Neural progenitor cell (in vitro differentiated cells): Measurements from ENCODE around the gene THUMPD2. TPM values are rescaled to one million over a fixed set of nuclear protein-coding genes. Genes with fewer than 3 reads are reported as not detected.

Experiments used
- DNase-seq: peaks from one replicate; pipeline ENCODE4 v3.0.0-alpha.2; 2016; ENCODE audit warnings: low spot score
- H2AFZ ChIP-seq: fragments of 200-600 bp; sonication (generic); replicated peaks from 2 replicates; pipeline ENCODE4 v1.6.1; 2016; ENCODE audit warnings: antibody characterized with exemption
- H3F3A ChIP-seq: fragments of 200-600 bp; sonication (generic); 2 replicates; pipeline ENCODE4 v1.6.1; 2016; ENCODE audit warnings: antibody characterized with exemption, low read depth
- H3K27ac ChIP-seq: fragments of 200-600 bp; sonication (generic); 2 replicates; pipeline ENCODE4 v1.5.1; 2016; ENCODE audit warnings: mild to moderate bottlenecking
- H3K27me3 ChIP-seq: fragments of 200-600 bp; sonication (generic); 2 replicates; pipeline ENCODE4 v1.6.1; 2016; ENCODE audit warnings: mild to moderate bottlenecking, moderate library complexity
- H3K36me3 ChIP-seq: fragments of 200-600 bp; sonication (generic); 2 replicates; pipeline ENCODE4 v1.5.1; 2016
- H3K4me1 ChIP-seq: fragments of 200-600 bp; sonication (generic); 2 replicates; pipeline ENCODE4 v1.6.1; 2016; ENCODE audit warnings: mixed run types
- H3K4me2 ChIP-seq: fragments of 200-600 bp; sonication (generic); 2 replicates; pipeline ENCODE4 v1.6.1; 2016
- H3K4me3 ChIP-seq: fragments of 200-600 bp; sonication (generic); 2 replicates; pipeline ENCODE4 v1.5.1; 2016
- H3K79me2 ChIP-seq: fragments of 200-600 bp; sonication (generic); 2 replicates; pipeline ENCODE4 v1.6.1; 2016; ENCODE audit warnings: low read depth
- H3K9ac ChIP-seq: fragments of 200-600 bp; sonication (generic); 2 replicates; pipeline ENCODE4 v1.6.1; 2016
- H3K9me3 ChIP-seq: fragments of 200-600 bp; sonication (generic); 2 replicates; pipeline ENCODE4 v1.5.1; 2016; ENCODE audit warnings: low read depth
- H4K20me1 ChIP-seq: fragments of 200-600 bp; sonication (generic); 2 replicates; pipeline ENCODE4 v1.6.1; 2016; ENCODE audit warnings: low read depth
- H3K27ac Mint-ChIP-seq: 3 replicates; pipeline ENCODE4 v1.8.0; 2021; ENCODE audit warnings: mixed read lengths
- H3K27me3 Mint-ChIP-seq: 2 replicates; pipeline ENCODE4 v1.8.0; 2022; ENCODE audit warnings: low read depth, mild to moderate bottlenecking, inconsistent platforms, moderate library complexity, mixed read lengths; ENCODE audit not compliant: insufficient read depth
- H3K36me3 Mint-ChIP-seq: 3 replicates; pipeline ENCODE4 v1.8.0; 2021; ENCODE audit warnings: mixed read lengths
- H3K4me1 Mint-ChIP-seq: 3 replicates; pipeline ENCODE4 v1.8.0; 2021; ENCODE audit warnings: mixed read lengths
- H3K4me3 Mint-ChIP-seq: 3 replicates; pipeline ENCODE4 v1.8.0; 2021; ENCODE audit warnings: mild to moderate bottlenecking, moderate library complexity, mixed read lengths
- H3K9me3 Mint-ChIP-seq: 3 replicates; pipeline ENCODE4 v1.8.0; 2020; ENCODE audit warnings: mixed read lengths
- EZH2 ChIP-seq: fragments of 200-600 bp; sonication (generic); IDR thresholded peaks from 2 replicates; pipeline ENCODE4 v1.6.1; 2017; ENCODE audit warnings: antibody characterized with exemption, mild to moderate bottlenecking, moderate library complexity
- EZH2phosphoT487 ChIP-seq: fragments of 200-600 bp; sonication (generic); IDR thresholded peaks from 2 replicates; pipeline ENCODE4 v1.6.1; 2017; ENCODE audit warnings: antibody characterized with exemption
- total RNA-seq: library from RNA; depleted of rRNA; stranded (reverse); fragments of >200 nt; gene quantifications from 2 replicates; pipeline ENCODE4 v1.2.3, GENCODE V29; 2015; ENCODE audit warnings: low replicate concordance
- TF ChIP-seq, protein P1 (sequence below): fragments of 200-600 bp; sonication (generic); IDR thresholded peaks from 2 replicates; pipeline ENCODE4 v1.5.1; 2017; ENCODE audit warnings: antibody characterized with exemption, mild to moderate bottlenecking

THUMPD2 gene
- total RNA-seq, 1 donor from 2014 or later: 21.8 TPM

DNA sequence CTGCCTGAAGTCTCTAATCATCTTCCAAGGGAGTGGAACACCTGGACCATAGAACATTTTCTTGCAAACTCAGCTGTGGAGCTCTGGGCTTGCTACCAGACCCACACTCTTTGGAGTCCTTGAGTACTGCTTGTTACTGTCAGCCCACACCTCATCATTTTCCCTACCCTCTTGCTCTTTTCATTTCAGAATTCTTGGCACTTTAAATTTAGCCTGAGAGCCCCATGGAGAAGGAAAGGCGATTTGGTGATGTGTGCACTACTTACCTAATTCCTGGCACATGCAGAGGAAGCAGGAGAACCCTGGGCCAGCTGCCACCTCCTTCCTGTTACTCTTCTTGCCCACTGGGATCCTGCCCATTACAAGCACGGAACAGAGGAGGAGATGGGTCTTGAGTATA is 81.6 kb downstream of the THUMPD2 start:
- Histone ChIP-seq H2AFZ (no peak overlapping the region), H3K27ac (no peak overlapping the region), H3K4me1 (peaks cover 11% of the 10 kb centered on the region), H3K79me2 (no peaks in the 10 kb centered on the region), H3F3A (no peaks in the 10 kb centered on the region), H4K20me1 (no peaks in the 10 kb centered on the region), H3K4me3 (no peak overlapping the region), H3K9me3 (peaks cover 26% of the 10 kb centered on the region), H3K4me2 (no peak overlapping the region), H3K9ac (no peak overlapping the region), H3K36me3 (peaks cover 4% of the 10 kb centered on the region), H3K27me3 (no peaks in the 10 kb centered on the region)
- Mint-ChIP-seq H3K27ac (no peak overlapping the region), H3K4me3 (no peak overlapping the region), H3K36me3 (peaks cover 18% of the 10 kb centered on the region), H3K4me1 (peaks cover 22% of the 10 kb centered on the region), H3K27me3 (no peaks in the 10 kb centered on the region), H3K9me3 (peaks cover 32% of the 10 kb centered on the region)
- TF ChIP-seq, protein P1, sequence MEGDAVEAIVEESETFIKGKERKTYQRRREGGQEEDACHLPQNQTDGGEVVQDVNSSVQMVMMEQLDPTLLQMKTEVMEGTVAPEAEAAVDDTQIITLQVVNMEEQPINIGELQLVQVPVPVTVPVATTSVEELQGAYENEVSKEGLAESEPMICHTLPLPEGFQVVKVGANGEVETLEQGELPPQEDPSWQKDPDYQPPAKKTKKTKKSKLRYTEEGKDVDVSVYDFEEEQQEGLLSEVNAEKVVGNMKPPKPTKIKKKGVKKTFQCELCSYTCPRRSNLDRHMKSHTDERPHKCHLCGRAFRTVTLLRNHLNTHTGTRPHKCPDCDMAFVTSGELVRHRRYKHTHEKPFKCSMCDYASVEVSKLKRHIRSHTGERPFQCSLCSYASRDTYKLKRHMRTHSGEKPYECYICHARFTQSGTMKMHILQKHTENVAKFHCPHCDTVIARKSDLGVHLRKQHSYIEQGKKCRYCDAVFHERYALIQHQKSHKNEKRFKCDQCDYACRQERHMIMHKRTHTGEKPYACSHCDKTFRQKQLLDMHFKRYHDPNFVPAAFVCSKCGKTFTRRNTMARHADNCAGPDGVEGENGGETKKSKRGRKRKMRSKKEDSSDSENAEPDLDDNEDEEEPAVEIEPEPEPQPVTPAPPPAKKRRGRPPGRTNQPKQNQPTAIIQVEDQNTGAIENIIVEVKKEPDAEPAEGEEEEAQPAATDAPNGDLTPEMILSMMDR: no peak
- no peak for TF ChIP-seq EZH2
- TF ChIP-seq EZH2phosphoT487: no peak
- no peak for DNase-seq

DNA sequence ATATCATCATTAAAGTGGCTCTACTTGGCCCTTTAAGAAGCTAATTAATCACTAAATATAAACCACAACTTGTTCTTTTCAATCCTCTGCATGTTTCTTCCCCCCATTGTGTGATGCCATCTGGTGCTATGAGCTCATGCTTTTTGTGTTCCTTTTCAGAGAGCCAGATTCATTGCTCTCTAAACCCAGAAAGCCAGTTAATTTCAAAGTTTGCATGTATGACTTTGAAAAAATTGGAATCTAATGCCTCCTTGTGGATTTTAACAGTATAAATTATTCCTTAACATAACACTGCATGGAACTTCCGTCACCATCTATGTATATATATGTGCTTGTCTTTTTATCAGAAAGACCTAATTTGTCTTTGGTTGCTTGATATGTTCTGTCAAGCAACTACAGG is 82.2 kb downstream of the THUMPD2 start:
- H3K9ac ChIP-seq: no peak overlapping the region
- no peak overlapping the region for H3K4me3 ChIP-seq
- H4K20me1 ChIP-seq: no peaks in the 10 kb centered on the region
- H3F3A ChIP-seq: no peaks in the 10 kb centered on the region
- H3K4me3 Mint-ChIP-seq: no peak overlapping the region
- H3K36me3 Mint-ChIP-seq: peaks cover 20% of the 10 kb centered on the region
- H3K9me3 Mint-ChIP-seq: peaks cover 27% of the 10 kb centered on the region
- no peaks in the 10 kb centered on the region for H3K27me3 ChIP-seq
- H3K27ac ChIP-seq: no peak overlapping the region
- TF ChIP-seq, protein P1: no peak
- TF ChIP-seq EZH2 (no peak), EZH2phosphoT487 (no peak)
- H3K4me1 ChIP-seq: peaks cover 11% of the 10 kb centered on the region
- H3K27me3 Mint-ChIP-seq: no peaks in the 10 kb centered on the region
- no peaks in the 10 kb centered on the region for H3K79me2 ChIP-seq
- no peak overlapping the region for H3K4me2 ChIP-seq
- no peak overlapping the region for H2AFZ ChIP-seq
- H3K27ac Mint-ChIP-seq: no peak overlapping the region
- H3K9me3 ChIP-seq: peaks cover 23% of the 10 kb centered on the region
- H3K4me1 Mint-ChIP-seq: peaks cover 22% of the 10 kb centered on the region
- no peak for DNase-seq
- peaks cover 4% of the 10 kb centered on the region for H3K36me3 ChIP-seq

DNA sequence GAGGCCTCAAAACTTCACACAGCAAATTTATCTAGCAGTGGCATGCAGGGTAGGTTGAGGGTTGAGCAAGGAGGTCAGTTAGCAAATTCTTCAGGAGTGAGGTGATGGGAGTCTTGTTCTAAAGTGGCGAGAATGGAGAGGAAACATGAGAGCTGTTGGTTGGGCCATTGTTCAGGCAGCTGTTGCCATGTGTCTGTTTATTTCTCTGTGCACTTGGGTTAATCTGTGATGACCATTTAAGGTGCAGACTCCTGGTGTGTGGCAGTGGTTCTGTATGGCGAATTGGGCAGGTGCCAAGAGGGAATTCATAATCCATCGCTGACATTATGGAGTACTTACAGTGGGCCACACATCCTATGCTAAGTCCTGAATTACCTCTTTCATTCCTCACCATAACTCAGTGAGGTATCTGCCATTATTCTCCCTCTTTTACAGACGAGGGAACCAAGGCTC is 82.9 kb downstream of the THUMPD2 start:
- Histone ChIP-seq H3K4me3 (no peak overlapping the region), H3K27me3 (no peaks in the 10 kb centered on the region), H3K9me3 (peaks cover 16% of the 10 kb centered on the region), H3K9ac (no peak overlapping the region), H3K36me3 (peaks cover 4% of the 10 kb centered on the region), H3K4me2 (no peak overlapping the region), H3K4me1 (peaks cover 11% of the 10 kb centered on the region), H3F3A (no peaks in the 10 kb centered on the region), H3K79me2 (no peaks in the 10 kb centered on the region), H4K20me1 (no peaks in the 10 kb centered on the region), H2AFZ (no peak overlapping the region), H3K27ac (no peak overlapping the region)
- H3K27me3 Mint-ChIP-seq: no peaks in the 10 kb centered on the region
- peaks cover 22% of the 10 kb centered on the region for H3K4me1 Mint-ChIP-seq
- no peak for DNase-seq
- peaks cover 20% of the 10 kb centered on the region for H3K9me3 Mint-ChIP-seq
- no peak overlapping the region for H3K4me3 Mint-ChIP-seq
- TF ChIP-seq EZH2phosphoT487 (no peak), EZH2 (no peak)
- TF ChIP-seq, protein P1: no peak
- H3K27ac Mint-ChIP-seq: peak overlapping the region; percentile 42
- H3K36me3 Mint-ChIP-seq: peaks cover 15% of the 10 kb centered on the region
